ENCODE results near the gene TRNP1. TPM values are rescaled to one million over a fixed set of nuclear protein-coding genes. Genes with fewer than 3 reads are reported as not detected.
A peak's percentile ranks its signal among the peaks of the same experiment; 100 is the strongest.

Gene TRNP1
- polyA plus RNA-seq, 1 donor (not counting 4 experiments of a cell fraction or from before 2014, with no cell fraction given): 164 TPM

- TF ChIP-seq EZH2 (IDR thresholded peaks at IDR 0.05; ENCODE audit: low read length): no peak
- no peak for TF ChIP-seq CTCF (optimal IDR thresholded peaks at IDR 0.05 in 1 of 3, IDR thresholded peaks at IDR 0.05 in 1 of 3, conservative IDR thresholded peaks at IDR 0.05 in 1 of 3; ENCODE audit: extremely low read depth in 1 of 3, insufficient read depth in 2 of 3, low read length in 3 of 3)
- FAIRE-seq: no peak
- Histone ChIP-seq H3K9ac (ENCODE audit: control insufficient read depth, extremely low read depth, insufficient read depth, low read length) (no peak overlapping the region), H3K4me1 (ENCODE audit: control insufficient read depth, extremely low read depth, insufficient read depth, low read length) (peaks cover 12% of the 10 kb centered on the region), H3K36me3 (ENCODE audit: control insufficient read depth in 2 of 2, extremely low read depth in 1 of 2, insufficient read depth in 2 of 2, low read length in 2 of 2) (no peaks in the 10 kb centered on the region), H3K27me3 (ENCODE audit: control insufficient read depth, extremely low read depth, insufficient read depth, low read length) (no peaks in the 10 kb centered on the region), H3K4me3 (ENCODE audit: control insufficient read depth in 2 of 3, extremely low read depth in 1 of 3, insufficient read depth in 2 of 3, low read depth in 1 of 3, low read length in 3 of 3) (no peak overlapping the region), H4K20me1 (ENCODE audit: control insufficient read depth, extremely low read depth, insufficient read depth, low read length) (no peaks in the 10 kb centered on the region), H3K79me2 (ENCODE audit: control insufficient read depth, insufficient read depth, low read length) (no peaks in the 10 kb centered on the region), H3K27ac (ENCODE audit: control insufficient read depth, insufficient read depth, low read length) (no peak overlapping the region), H3K9me3 (ENCODE audit: control insufficient read depth, low read depth, low read length) (no peaks in the 10 kb centered on the region), H2AFZ (ENCODE audit: control insufficient read depth, low read length) (no peak overlapping the region), H3K4me2 (ENCODE audit: control insufficient read depth, extremely low read depth, insufficient read depth, low read depth, low read length) (no peak overlapping the region), H3K9me1 (ENCODE audit: control insufficient read depth, extremely low read depth, insufficient read depth, low read length) (no peaks in the 10 kb centered on the region)
- DNase-seq (ENCODE audit: low read depth, low spot score): no peak
- dilution Hi-C loops (cut with MboI; ENCODE audit: extremely low pct_ligation_motif_present, low sequenced_read_pairs): loop anchor here (25.0 kb wide), 1 partner anchor 262 kb away; no protein-coding TSS in a partner anchor
Observed at GRCh38 chr1:27025718-27026117, 32.2 kb downstream of the TRNP1 start.

DNA sequence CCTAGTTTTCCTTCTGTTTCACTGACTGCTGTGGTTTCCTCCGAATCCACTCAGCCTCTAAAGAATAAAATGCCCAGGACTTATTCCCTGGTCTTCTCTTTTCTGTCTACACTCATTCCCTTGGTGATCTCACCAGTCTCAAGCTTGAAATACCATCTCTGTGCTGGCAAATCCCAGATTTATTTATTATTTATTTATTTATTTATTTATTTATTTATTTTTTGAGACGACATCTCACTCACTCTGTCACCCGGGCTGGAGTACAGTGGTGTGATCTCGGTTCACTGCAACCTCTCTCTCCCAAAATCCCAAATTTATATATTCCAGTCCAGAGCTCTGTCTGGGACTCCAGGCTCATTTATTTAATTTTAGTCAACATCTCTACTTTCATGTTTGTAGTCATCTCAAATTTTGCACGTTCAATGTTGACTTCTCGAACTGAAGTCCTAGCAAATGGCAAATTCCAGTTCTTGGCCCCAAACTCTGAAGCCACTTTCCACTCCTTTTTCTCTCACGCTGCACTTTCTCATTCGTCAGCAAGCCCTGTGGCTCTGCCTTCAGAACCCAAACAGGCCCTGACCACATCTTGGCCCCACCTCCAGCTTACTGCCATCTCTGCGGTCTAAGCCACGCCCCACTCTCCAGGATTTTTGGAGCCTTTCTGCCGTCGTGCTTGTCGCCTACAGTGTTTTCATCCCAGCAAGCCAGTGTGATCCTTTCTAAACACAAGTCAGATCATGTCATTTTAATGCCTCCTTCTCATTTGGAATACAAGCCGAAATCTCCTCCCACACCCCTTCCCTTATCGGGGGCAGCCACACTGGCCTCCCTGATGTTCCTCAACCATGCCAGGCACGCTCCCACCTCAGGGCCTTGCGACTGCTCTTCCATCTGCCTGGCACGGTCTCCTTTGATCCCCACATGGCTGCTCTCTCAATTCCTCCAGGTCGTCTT, 33.4 kb downstream of the TRNP1 start:
- FAIRE-seq (peak; percentile 99), DNase-seq (ENCODE audit: low read depth, low spot score) (no peak)
- no peaks in the 10 kb centered on the region for H3K36me3 ChIP-seq (ENCODE audit: control insufficient read depth in 2 of 2, extremely low read depth in 1 of 2, insufficient read depth in 2 of 2, low read length in 2 of 2)
- peaks cover 21% of the 10 kb centered on the region for H3K4me1 ChIP-seq (ENCODE audit: control insufficient read depth, extremely low read depth, insufficient read depth, low read length)
- peak overlapping the region; percentile 79 for H2AFZ ChIP-seq (ENCODE audit: control insufficient read depth, low read length)
- no peak for TF ChIP-seq CTCF (optimal IDR thresholded peaks at IDR 0.05 in 1 of 3, IDR thresholded peaks at IDR 0.05 in 1 of 3, conservative IDR thresholded peaks at IDR 0.05 in 1 of 3; ENCODE audit: extremely low read depth in 1 of 3, insufficient read depth in 2 of 3, low read length in 3 of 3)
- no peak for TF ChIP-seq EZH2 (IDR thresholded peaks at IDR 0.05; ENCODE audit: low read length)
- H3K9ac ChIP-seq (ENCODE audit: control insufficient read depth, extremely low read depth, insufficient read depth, low read length): no peak overlapping the region
- no peak overlapping the region for H3K4me3 ChIP-seq (ENCODE audit: control insufficient read depth in 2 of 3, extremely low read depth in 1 of 3, insufficient read depth in 2 of 3, low read depth in 1 of 3, low read length in 3 of 3)
- H3K9me3 ChIP-seq (ENCODE audit: control insufficient read depth, low read depth, low read length): no peaks in the 10 kb centered on the region
- no peak overlapping the region for H3K27ac ChIP-seq (ENCODE audit: control insufficient read depth, insufficient read depth, low read length)
- H3K27me3 ChIP-seq (ENCODE audit: control insufficient read depth, extremely low read depth, insufficient read depth, low read length): no peaks in the 10 kb centered on the region
- peak overlapping the region; percentile 60 for H3K4me2 ChIP-seq (ENCODE audit: control insufficient read depth, extremely low read depth, insufficient read depth, low read depth, low read length)
- H4K20me1 ChIP-seq (ENCODE audit: control insufficient read depth, extremely low read depth, insufficient read depth, low read length): no peaks in the 10 kb centered on the region
- dilution Hi-C loops (cut with MboI; ENCODE audit: extremely low pct_ligation_motif_present, low sequenced_read_pairs): loop anchor here (25.0 kb wide), 1 partner anchor 260 kb away; no protein-coding TSS in a partner anchor
- no peaks in the 10 kb centered on the region for H3K79me2 ChIP-seq (ENCODE audit: control insufficient read depth, insufficient read depth, low read length)
- no peaks in the 10 kb centered on the region for H3K9me1 ChIP-seq (ENCODE audit: control insufficient read depth, extremely low read depth, insufficient read depth, low read length)

All from keratinocyte (primary cell).